Activated CD8-positive, alpha-beta T cell treated with anti-CD3 and anti-CD28 coated beads, Interleukin-2, amount 10 ng/mL, durations not matched to agents 7 days and 5 days (primary cell): Measurements from ENCODE around the gene GPATCH2L. TPM values are rescaled to one million over a fixed set of nuclear protein-coding genes. Genes with fewer than 3 reads are reported as not detected.

Experiments used
- ATAC-seq: fragments of 150-1000 bp; cut with Tn5 transposase; one replicate; pipeline ENCODE4 v1.10.0; 2021; ENCODE audit warnings: moderate library complexity
- CTCF ChIA-PET: fragments of 350-600 bp; sonication (Branson Sonifier 250); formaldehyde crosslinking; loops from one replicate; lab custom pipeline; 2021; ENCODE audit warnings: antibody characterized with exemption; lab: Charles Lee
- POLR2A ChIA-PET: fragments of 350-600 bp; sonication (Branson Sonifier 250); formaldehyde crosslinking; loops from one replicate; lab custom pipeline; 2021; ENCODE audit warnings: antibody characterized with exemption; lab: Charles Lee
- DNase-seq: peaks from one replicate; pipeline ENCODE4 v3.0.0-alpha.2; 2020
- H3K27ac Mint-ChIP-seq: one replicate; pipeline ENCODE4 v1.8.0; 2021; ENCODE audit warnings: mild to moderate bottlenecking, mixed read lengths
- H3K27me3 Mint-ChIP-seq: one replicate; pipeline ENCODE4 v1.8.0; 2021; ENCODE audit warnings: low read depth, mixed read lengths
- H3K36me3 Mint-ChIP-seq: one replicate; pipeline ENCODE4 v1.8.0; 2021; ENCODE audit warnings: low read depth, mixed read lengths
- H3K4me1 Mint-ChIP-seq: one replicate; pipeline ENCODE4 v1.8.0; 2021; ENCODE audit warnings: low read depth, mixed read lengths
- H3K4me3 Mint-ChIP-seq: one replicate; pipeline ENCODE4 v1.8.0; 2021; ENCODE audit warnings: mild to moderate bottlenecking, mixed read lengths
- H3K9me3 Mint-ChIP-seq: one replicate; pipeline ENCODE4 v1.8.0; 2022; ENCODE audit warnings: mixed read lengths; ENCODE audit not compliant: insufficient read depth
- total RNA-seq, 2 experiments: library from RNA; stranded (reverse); gene quantifications; one replicate each; pipeline ENCODE4 v1.2.3, GENCODE V29; 2021

Gene GPATCH2L
- total RNA-seq, 2 experiments from 2014 or later: 52.8 to 55.9 TPM

DNA sequence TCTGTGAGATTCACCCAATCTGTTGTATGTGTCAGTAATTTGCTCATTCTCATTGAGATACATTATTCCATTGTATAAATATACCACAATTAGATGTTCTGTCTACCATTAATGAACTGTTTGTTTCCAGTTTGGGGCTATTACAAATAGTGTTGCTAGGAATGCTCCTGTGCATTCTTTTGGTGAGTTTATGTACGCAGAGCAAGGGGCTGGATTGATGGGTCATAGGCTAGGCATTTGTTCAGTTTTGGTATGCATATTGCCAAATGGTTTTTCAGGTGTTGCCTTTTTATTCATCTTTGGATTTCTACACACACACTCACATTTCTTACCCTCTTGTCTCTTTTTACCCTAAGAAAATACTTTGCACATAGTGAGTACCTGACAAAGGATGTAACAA is 93.4 kb downstream of the GPATCH2L start:
- Mint-ChIP-seq H3K27me3 (no peaks in the 10 kb centered on the region), H3K27ac (no peak overlapping the region), H3K4me3 (no peak overlapping the region), H3K4me1 (no peaks in the 10 kb centered on the region), H3K36me3 (no peaks in the 10 kb centered on the region), H3K9me3 (peaks cover 13% of the 10 kb centered on the region)
- no peak for DNase-seq
- CTCF ChIA-PET: no interaction called here
- POLR2A ChIA-PET: no interaction called here
- no peak for ATAC-seq

DNA sequence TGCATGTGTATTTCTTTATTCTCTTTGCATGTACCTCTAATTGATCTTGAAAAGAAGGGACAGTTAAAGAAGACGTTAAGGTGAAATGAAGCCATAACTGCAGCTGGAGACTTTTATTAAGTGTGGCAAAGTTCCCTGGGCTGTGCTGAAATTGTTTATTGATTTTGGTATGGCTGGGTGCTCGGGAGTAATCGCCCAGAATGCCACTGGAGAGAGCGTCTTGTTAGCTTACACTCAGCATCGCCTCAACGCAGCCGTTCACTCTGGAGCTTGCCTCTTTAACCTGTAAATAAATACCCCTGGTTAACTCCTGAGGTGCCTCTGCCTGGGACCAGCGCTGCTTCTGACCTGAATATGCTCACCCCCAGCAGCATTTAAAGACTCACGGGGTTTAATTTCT is 98.6 kb downstream of the GPATCH2L start:
- H3K4me1 Mint-ChIP-seq: no peaks in the 10 kb centered on the region
- DNase-seq: no peak
- POLR2A ChIA-PET: no interaction called here
- no peak overlapping the region for H3K4me3 Mint-ChIP-seq
- no peaks in the 10 kb centered on the region for H3K27me3 Mint-ChIP-seq
- no peak for ATAC-seq
- CTCF ChIA-PET: no interaction called here
- H3K36me3 Mint-ChIP-seq: no peaks in the 10 kb centered on the region
- H3K27ac Mint-ChIP-seq: no peak overlapping the region
- no peaks in the 10 kb centered on the region for H3K9me3 Mint-ChIP-seq

DNA sequence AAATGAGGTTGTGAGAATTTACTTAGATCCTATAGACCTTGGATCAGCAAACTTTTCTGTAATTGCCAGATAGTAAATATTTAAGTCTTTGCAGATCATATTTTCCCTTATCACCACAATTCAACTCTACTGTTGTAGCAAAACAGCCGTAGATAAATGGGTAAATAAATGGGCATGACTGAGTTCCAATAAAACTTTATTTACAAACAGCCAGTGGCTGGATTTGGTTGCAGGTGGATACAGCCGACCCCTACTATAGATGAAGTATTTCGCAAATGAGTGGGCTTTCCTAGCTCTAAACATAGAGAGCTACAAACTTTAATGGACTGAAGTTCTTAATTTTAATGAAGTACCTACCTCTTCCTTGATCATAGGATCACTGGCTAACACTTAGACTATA is 100.7 kb downstream of the GPATCH2L start:
- no peak overlapping the region for H3K27ac Mint-ChIP-seq
- no peaks in the 10 kb centered on the region for H3K27me3 Mint-ChIP-seq
- no peak overlapping the region for H3K4me3 Mint-ChIP-seq
- no peaks in the 10 kb centered on the region for H3K36me3 Mint-ChIP-seq
- CTCF ChIA-PET: interaction anchor here (1.2 kb wide), 1 partner anchor 201 kb away, joined by 3 read pairs; no protein-coding TSS in a partner anchor
- H3K4me1 Mint-ChIP-seq: no peaks in the 10 kb centered on the region
- H3K9me3 Mint-ChIP-seq: no peaks in the 10 kb centered on the region
- ATAC-seq: no peak
- DNase-seq: no peak
- POLR2A ChIA-PET: no interaction called here

DNA sequence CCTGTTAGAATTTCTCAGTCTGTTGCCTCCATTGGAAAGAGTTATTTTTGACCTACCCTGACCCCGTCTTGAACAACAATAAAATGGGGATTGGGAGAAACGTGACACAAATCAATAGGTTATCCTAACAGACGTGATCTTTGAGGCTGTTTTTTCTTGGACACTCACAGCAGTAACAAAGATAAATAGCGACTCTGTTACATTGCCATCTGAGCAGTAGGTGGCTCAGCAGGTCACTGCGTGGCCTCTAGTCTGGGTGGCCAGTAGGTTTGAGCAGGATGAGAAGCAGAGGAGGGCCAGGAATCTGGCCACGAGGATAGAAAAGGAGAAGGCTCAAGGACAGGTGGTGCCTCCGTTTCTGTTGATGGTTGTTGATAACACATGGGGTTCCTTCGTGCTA is 101.4 kb downstream of the GPATCH2L start:
- no peak overlapping the region for H3K4me3 Mint-ChIP-seq

DNA sequence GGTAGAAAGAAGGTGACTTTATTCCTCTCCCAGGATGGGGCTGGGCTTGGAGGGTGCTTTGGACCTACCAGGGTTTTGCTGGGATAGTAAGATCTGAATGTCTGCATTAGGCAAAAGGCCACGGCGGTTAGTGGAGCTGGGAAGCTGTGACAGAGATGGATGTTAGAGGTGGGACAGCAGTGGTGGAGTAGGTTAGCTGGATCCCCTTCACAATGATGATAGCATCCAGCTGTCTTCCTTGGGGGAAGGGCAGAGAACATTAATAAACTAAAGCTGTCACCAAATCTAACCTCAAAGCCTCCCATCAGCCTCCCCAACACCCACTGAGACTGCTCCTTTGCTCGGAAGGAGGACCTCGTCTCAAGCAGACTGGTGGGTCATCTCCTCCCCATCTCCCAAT is 104.8 kb downstream of the GPATCH2L start:
- POLR2A ChIA-PET: no interaction called here
- Mint-ChIP-seq H3K4me1 (peaks cover 3% of the 10 kb centered on the region), H3K27ac (no peak overlapping the region), H3K9me3 (no peaks in the 10 kb centered on the region), H3K27me3 (no peaks in the 10 kb centered on the region), H3K4me3 (no peak overlapping the region), H3K36me3 (no peaks in the 10 kb centered on the region)
- CTCF ChIA-PET: no interaction called here
- no peak for ATAC-seq
- DNase-seq: no peak

More for the DNA sequence above, 101.4 kb downstream of the GPATCH2L start:
- CTCF ChIA-PET: interaction anchor here (1.2 kb wide), 1 partner anchor 202 kb away, joined by 3 read pairs; no protein-coding TSS in a partner anchor
- Mint-ChIP-seq H3K9me3 (no peaks in the 10 kb centered on the region), H3K27ac (no peak overlapping the region), H3K4me1 (no peaks in the 10 kb centered on the region), H3K27me3 (no peaks in the 10 kb centered on the region), H3K36me3 (no peaks in the 10 kb centered on the region)
- no peak for DNase-seq
- ATAC-seq: no peak
- POLR2A ChIA-PET: no interaction called here

DNA sequence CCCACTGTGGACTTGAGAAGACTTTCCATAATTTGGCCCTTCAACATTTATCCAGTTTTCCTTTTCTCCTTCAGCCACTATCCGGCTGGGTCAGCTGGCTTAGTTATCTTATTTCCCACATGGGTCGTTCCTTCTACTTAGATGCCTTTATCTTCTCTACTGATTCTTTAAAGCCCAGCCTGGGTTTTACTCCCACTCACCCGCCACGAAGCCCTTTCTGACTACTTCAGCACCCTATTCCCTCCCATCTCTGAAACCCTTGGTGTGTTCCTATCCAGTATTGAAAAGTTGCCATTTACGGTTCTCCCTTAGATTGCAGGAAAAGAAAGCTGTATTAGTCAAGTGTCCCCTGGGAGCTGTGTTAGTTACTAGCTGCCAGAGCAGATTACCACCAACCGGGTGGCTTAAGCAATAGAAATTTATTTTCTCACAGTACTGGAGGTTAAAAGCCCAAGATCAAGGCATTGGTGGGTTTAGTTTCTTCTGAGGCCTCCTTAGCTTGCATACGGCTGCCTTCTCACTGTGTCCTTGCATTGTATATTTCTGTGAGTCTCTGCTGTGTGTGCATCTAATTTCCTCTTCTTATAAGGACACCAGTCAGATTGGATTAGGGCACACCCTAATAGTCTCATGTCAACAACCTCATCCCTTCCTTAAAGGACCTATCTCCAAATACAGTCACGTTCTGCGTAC is 105.5 kb downstream of the GPATCH2L start:
- Mint-ChIP-seq H3K36me3 (no peaks in the 10 kb centered on the region), H3K27me3 (no peaks in the 10 kb centered on the region), H3K4me3 (no peak overlapping the region), H3K27ac (no peak overlapping the region), H3K9me3 (no peaks in the 10 kb centered on the region), H3K4me1 (peaks cover 5% of the 10 kb centered on the region)
- ChIA-PET CTCF (no interaction called here), POLR2A (no interaction called here)
- DNase-seq: no peak
- no peak for ATAC-seq

DNA sequence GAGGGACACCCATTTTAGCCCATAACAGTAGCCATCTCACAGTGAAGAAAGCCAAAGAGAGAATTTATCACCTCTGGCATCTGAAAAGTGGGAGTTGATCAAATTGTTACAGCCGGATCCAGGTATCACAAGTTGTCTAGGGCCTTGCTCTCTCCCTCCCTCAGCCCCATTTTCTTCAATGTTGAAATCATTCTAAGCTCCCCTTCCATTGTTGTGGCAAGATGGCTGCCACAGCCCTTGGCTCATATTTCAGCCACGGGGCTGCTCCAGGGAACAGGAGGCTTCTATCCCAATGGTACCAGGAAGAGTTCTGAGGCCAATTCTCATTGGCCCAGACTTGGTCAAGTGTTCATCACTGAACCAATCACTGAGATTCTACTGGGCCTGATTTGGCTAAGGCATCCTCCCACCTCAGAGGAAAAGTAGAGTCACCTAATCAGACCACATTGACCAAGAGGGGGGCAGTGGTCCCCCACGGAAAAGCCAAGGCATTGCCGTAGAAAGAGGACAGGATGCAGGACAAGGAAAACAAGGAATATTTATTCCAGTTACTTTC is 106.2 kb downstream of the GPATCH2L start:
- CTCF ChIA-PET: no interaction called here

DNA sequence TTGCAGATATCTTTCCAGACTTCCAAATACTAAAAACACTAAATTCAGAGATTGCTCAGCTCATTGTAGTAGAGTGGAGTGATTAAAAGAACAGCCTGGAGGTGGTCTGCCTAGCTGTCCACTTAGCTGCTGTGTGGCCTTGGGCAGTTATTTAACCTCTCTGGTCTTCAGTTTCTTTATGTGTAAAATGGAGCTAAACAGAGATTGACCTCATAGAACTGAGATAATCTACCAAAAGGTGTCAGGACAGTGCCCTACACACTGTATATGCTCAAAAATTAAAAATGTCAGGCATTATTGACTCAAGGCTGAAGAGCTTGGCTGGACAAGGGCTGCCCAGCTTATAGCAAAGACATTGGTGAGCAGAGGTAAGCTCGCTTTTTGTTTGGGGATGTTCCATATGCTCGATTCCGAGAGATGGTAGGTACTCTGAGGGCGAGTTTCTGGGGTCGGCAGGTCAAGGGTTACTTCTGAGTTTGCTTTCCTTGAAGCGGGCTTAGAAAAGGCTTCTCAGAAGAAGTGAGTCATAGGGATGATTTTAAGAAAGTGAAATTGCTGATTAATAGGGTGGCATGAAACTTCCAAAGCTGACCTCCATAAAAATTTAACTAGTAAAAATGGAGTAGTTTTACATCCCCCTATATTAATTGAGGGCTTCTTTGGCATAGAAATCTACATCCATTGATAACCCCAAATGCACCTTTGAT is 107.5 kb downstream of the GPATCH2L start:
- Mint-ChIP-seq H3K27ac (no peak overlapping the region), H3K27me3 (no peaks in the 10 kb centered on the region), H3K4me3 (no peak overlapping the region), H3K36me3 (no peaks in the 10 kb centered on the region), H3K9me3 (no peaks in the 10 kb centered on the region), H3K4me1 (peaks cover 5% of the 10 kb centered on the region)
- ChIA-PET CTCF (interaction anchor here (1.5 kb wide), 1 partner anchor 208 kb away, joined by 6 read pairs; no protein-coding TSS in a partner anchor), POLR2A (interaction anchor here (1.7 kb wide), 1 partner anchor 11 kb away, joined by 4 read pairs; no protein-coding TSS in a partner anchor)
- ATAC-seq (no peak), DNase-seq (no peak)

More for the DNA sequence above, 106.2 kb downstream of the GPATCH2L start:
- Mint-ChIP-seq H3K9me3 (no peaks in the 10 kb centered on the region), H3K36me3 (no peaks in the 10 kb centered on the region), H3K27ac (no peak overlapping the region), H3K4me3 (no peak overlapping the region), H3K4me1 (peaks cover 5% of the 10 kb centered on the region), H3K27me3 (no peaks in the 10 kb centered on the region)
- DNase-seq: no peak
- POLR2A ChIA-PET: no interaction called here
- no peak for ATAC-seq

DNA sequence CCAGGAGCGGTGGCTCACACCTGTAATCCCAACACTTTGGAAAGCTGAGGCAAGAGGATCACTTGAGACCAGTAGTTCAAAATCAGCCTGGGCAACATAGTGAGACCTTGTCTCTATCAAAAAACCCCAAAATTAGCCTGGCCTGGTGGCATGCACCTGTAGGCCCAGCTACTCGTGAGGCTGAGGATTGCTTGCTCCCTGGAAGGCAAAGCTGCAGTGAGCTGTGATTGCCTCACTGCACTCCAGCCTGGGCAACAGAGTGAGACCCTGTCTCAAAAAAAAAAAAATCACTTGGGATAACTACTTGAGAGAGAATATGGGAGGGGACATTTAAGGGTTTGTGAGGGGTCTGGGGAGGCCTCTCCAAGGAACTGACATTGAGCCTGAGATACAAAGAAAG is 109.0 kb downstream of the GPATCH2L start:
- Mint-ChIP-seq H3K9me3 (no peaks in the 10 kb centered on the region), H3K27me3 (no peaks in the 10 kb centered on the region), H3K36me3 (no peaks in the 10 kb centered on the region), H3K4me3 (no peak overlapping the region), H3K27ac (no peak overlapping the region), H3K4me1 (peaks cover 5% of the 10 kb centered on the region)
- POLR2A ChIA-PET: no interaction called here
- no peak for DNase-seq
- ATAC-seq: no peak
- CTCF ChIA-PET: interaction anchor here (1.4 kb wide), 1 partner anchor 24 kb away, joined by 3 read pairs; no protein-coding TSS in a partner anchor

DNA sequence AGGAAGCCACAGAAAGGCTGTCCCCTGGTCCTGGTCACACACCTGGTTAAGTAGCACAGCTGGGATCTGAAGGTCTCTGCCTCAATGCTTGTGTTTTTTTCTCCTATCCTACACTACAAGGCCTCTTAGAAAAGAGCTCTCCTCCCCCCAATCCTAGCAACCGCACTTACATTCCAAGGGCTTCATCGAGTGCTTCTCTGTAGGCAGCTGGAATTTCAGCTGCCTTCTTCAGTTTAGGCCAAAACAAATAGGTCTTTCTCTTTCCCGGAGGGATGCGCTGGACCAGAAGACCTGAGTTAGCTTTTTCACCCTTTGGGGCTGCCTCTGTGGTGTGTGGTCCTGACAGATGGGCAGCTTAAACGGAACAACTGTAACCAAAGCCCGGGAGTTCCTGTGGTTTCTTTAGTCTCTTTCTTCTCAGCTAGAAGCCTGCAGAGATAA is 109.7 kb downstream of the GPATCH2L start:
- no peak overlapping the region for H3K4me3 Mint-ChIP-seq
- H3K36me3 Mint-ChIP-seq: no peaks in the 10 kb centered on the region
- POLR2A ChIA-PET: interaction anchor here (0.6 kb wide), 1 partner anchor 109 kb away, joined by 3 read pairs; no protein-coding TSS in a partner anchor
- no peak for DNase-seq
- peaks cover 3% of the 10 kb centered on the region for H3K27me3 Mint-ChIP-seq
- H3K27ac Mint-ChIP-seq: no peak overlapping the region
- peaks cover 5% of the 10 kb centered on the region for H3K4me1 Mint-ChIP-seq
- CTCF ChIA-PET: interaction anchor here (1.4 kb wide), 1 partner anchor 23 kb away, joined by 3 read pairs; no protein-coding TSS in a partner anchor
- no peak for ATAC-seq
- H3K9me3 Mint-ChIP-seq: no peaks in the 10 kb centered on the region

DNA sequence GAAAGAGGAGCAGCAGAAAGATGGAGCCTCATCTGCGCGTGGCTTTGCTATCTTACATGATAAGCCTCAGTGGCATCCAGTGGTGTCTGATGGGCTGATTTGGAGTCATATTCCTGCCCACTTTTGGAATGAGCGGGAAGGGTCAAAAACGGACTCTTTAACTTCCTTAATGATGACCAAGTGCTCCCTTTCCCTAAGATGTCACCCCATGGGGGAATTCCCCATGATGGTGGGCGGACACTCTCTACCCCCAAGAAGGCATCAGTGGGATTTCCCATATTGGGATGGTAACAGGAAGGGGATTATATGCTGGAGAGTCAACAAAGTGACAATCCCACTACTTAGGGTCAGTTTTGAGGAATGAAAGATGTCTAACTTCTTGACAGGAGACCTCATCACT is 110.9 kb downstream of the GPATCH2L start:
- no peaks in the 10 kb centered on the region for H3K36me3 Mint-ChIP-seq
- CTCF ChIA-PET: no interaction called here
- POLR2A ChIA-PET: no interaction called here

More for the DNA sequence above, 110.9 kb downstream of the GPATCH2L start:
- Mint-ChIP-seq H3K4me3 (no peak overlapping the region), H3K9me3 (no peaks in the 10 kb centered on the region), H3K27me3 (peaks cover 3% of the 10 kb centered on the region), H3K27ac (no peak overlapping the region), H3K4me1 (peaks cover 5% of the 10 kb centered on the region)
- ATAC-seq (no peak), DNase-seq (no peak)
